Neutrophil (primary cell): ENCODE measurements around the gene CD44.

Experiments used
- H3K27ac ChIP-seq: fragments of 200-600 bp; sonication (generic); 2 replicates; pipeline ENCODE4 v1.5.1; 2016; ENCODE audit warnings: mild to moderate bottlenecking, moderate library complexity
- H3K27me3 ChIP-seq: fragments of 200-600 bp; sonication (generic); 2 replicates; pipeline ENCODE4 v1.6.0; 2016; ENCODE audit warnings: mild to moderate bottlenecking
- H3K36me3 ChIP-seq: fragments of 200-600 bp; sonication (generic); 2 replicates; pipeline ENCODE4 v1.5.1; 2017
- H3K4me1 ChIP-seq, 2 experiments: fragments of 200-600 bp in 1 of 2; sonication (generic) in 1 of 2; 1 replicate in 1 of 2; 2 replicates in 1 of 2; pipeline versions ENCODE4 v1.5.1 to v1.6.1; 2013 to 2016; ENCODE audit warnings: low read depth in 1 of 2, low read length in 1 of 2, mild to moderate bottlenecking in 1 of 2, moderate library complexity in 1 of 2; ENCODE audit not compliant: control insufficient read depth in 1 of 2, insufficient read depth in 1 of 2
- H3K4me3 ChIP-seq, 2 experiments: fragments of 200-600 bp in 1 of 2; sonication (generic) in 1 of 2; 1 replicate in 1 of 2; 2 replicates in 1 of 2; pipeline ENCODE4 v1.5.1; 2013 to 2016; ENCODE audit warnings: low read depth in 1 of 2, low read length in 1 of 2, mild to moderate bottlenecking in 1 of 2, moderate library complexity in 1 of 2
- H3K9me3 ChIP-seq: fragments of 200-600 bp; sonication (generic); 2 replicates; pipeline ENCODE4 v1.5.1; 2016
- TF ChIP-seq, protein P1 (sequence below): fragments of 200-600 bp; sonication (generic); IDR thresholded peaks from 2 replicates; pipeline ENCODE4 v1.5.1; 2016; ENCODE audit warnings: antibody characterized with exemption

The CD44 gene

GRCh38 chr11:35204614-35205013, 65.6 kb downstream of the CD44 start:
- H3K27ac ChIP-seq: peak overlapping the region; percentile 76
- H3K27me3 ChIP-seq: no peaks in the 10 kb centered on the region
- TF ChIP-seq, protein P1, sequence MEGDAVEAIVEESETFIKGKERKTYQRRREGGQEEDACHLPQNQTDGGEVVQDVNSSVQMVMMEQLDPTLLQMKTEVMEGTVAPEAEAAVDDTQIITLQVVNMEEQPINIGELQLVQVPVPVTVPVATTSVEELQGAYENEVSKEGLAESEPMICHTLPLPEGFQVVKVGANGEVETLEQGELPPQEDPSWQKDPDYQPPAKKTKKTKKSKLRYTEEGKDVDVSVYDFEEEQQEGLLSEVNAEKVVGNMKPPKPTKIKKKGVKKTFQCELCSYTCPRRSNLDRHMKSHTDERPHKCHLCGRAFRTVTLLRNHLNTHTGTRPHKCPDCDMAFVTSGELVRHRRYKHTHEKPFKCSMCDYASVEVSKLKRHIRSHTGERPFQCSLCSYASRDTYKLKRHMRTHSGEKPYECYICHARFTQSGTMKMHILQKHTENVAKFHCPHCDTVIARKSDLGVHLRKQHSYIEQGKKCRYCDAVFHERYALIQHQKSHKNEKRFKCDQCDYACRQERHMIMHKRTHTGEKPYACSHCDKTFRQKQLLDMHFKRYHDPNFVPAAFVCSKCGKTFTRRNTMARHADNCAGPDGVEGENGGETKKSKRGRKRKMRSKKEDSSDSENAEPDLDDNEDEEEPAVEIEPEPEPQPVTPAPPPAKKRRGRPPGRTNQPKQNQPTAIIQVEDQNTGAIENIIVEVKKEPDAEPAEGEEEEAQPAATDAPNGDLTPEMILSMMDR: no peak
- H3K4me1 ChIP-seq: peaks cover 20 to 29% of the 10 kb centered on the region in 2 experiments
- no peak overlapping the region for H3K4me3 ChIP-seq
- no peaks in the 10 kb centered on the region for H3K9me3 ChIP-seq
- H3K36me3 ChIP-seq: peaks cover 47% of the 10 kb centered on the region

DNA sequence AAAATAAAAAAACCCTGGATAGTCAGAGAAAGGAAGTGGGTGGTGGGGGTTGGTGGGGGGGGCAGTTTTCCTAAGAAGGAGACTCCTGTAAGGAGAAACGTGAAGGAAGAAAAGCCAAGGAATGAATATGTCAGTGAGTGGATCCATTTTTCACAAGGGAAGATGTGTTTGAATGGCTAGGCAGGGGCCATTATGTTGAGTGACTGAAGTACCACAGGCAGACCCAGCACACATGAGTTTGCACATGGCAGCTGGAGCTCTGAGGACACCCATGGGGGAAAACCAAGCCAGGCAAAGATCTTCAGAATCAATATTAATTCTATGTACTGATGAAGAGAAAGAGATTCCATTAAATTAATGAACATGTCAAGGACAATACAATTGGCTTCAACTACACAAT, 67.6 kb downstream of the CD44 start:
- no peak overlapping the region for H3K27ac ChIP-seq
- H3K36me3 ChIP-seq: peaks cover 29% of the 10 kb centered on the region
- H3K27me3 ChIP-seq: no peaks in the 10 kb centered on the region
- no peaks in the 10 kb centered on the region for H3K9me3 ChIP-seq
- no peak overlapping the region for H3K4me3 ChIP-seq
- TF ChIP-seq, protein P1: no peak
- peaks cover 32 to 43% of the 10 kb centered on the region in 2 experiments for H3K4me1 ChIP-seq

- Histone ChIP-seq H3K9me3 (no peaks in the 10 kb centered on the region), H3K27ac (no peak overlapping the region), H3K36me3 (peaks cover 27% of the 10 kb centered on the region), H3K4me1 (peaks cover 43 to 53% of the 10 kb centered on the region in 2 experiments), H3K4me3 (no peak overlapping the region), H3K27me3 (no peaks in the 10 kb centered on the region)
- TF ChIP-seq, protein P1: no peak
Observed at GRCh38 chr11:35207471-35208403, 68.8 kb downstream of the CD44 start.

DNA sequence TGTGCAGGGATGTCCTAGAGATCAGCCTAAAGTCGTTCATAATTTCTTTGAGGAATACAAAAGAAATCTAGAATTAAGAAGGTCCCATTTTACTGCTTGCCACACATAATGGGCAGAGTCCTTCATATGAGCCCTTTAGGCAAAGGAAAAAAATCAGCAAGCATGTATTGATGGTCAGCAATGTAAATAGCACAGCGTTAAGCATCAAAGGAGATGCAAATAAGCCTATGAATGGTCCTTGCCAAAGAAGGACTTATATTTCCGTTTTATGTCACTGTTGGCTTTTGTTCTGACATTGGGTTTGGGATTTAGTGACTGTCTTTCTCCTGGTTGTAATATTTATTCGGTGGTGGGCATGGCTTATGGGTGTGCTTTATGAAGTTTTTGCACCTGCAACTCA, 69.8 kb downstream of the CD44 start:
- Histone ChIP-seq H3K27me3 (no peaks in the 10 kb centered on the region), H3K9me3 (no peaks in the 10 kb centered on the region), H3K36me3 (peaks cover 25% of the 10 kb centered on the region), H3K4me1 (peaks cover 54 to 63% of the 10 kb centered on the region in 2 experiments), H3K4me3 (no peak overlapping the region), H3K27ac (peak overlapping the region; percentile 16)
- TF ChIP-seq, protein P1: no peak

DNA sequence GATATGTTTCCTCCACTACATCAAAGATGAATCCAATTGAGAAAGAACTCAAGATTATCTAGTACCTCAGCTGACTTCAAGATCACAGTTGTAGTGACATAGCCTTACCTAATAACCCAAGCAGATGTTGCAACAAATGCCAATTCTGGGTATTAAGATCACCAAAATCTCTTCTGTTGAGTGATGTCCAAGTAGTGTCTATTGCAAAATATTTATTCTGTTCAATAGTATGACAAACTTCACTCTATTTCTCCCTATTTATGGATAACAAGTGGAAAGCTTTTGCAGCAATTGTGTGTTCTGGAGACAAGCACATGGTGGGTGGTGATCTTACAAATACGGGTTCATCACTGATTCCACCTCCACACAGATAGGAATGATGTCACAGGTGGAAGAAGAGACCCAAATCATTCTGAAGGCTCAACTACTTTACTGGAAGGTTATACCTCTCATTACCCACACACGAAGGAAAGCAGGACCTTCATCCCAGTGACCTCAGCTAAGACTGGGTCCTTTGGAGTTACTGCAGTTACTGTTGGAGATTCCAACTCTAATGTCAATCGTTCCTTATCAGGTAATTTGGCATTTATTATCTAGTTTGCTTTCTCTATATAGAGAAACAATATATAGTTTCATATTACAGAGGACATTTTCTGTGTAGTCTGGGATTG, 72.0 kb downstream of the CD44 start:
- H3K4me3 ChIP-seq: peak overlapping the region in 1 of 2 experiments; percentile 38
- TF ChIP-seq, protein P1: no peak
- H3K9me3 ChIP-seq: no peaks in the 10 kb centered on the region
- peaks cover 26% of the 10 kb centered on the region for H3K36me3 ChIP-seq
- peaks cover 56 to 65% of the 10 kb centered on the region in 2 experiments for H3K4me1 ChIP-seq
- H3K27ac ChIP-seq: peak overlapping the region; percentile 93
- H3K27me3 ChIP-seq: no peaks in the 10 kb centered on the region
